Liver (tissue), 9 donors: ENCODE data around the gene AKAP11. TPM values are rescaled to one million over a fixed set of nuclear protein-coding genes. Genes with fewer than 3 reads are reported as not detected.
A peak's percentile ranks its signal among the peaks of the same experiment; 100 is the strongest.

ENCODE experiments used
- DNase-seq: peaks from one replicate; pipeline ENCODE4 v3.0.0-alpha.2; 2017; ENCODE audit warnings: low spot score
- H3K27ac ChIP-seq, 2 donors: one replicate each; pipeline ENCODE4 v1.7.0; 2013; ENCODE audit warnings: inconsistent platforms in 2 of 2, low read length in 2 of 2, control low read depth in 1 of 2, low read depth in 1 of 2, mild to moderate bottlenecking in 1 of 2
- H3K27me3 ChIP-seq, 4 donors: one replicate each; pipeline versions ENCODE4 v1.6.1 to v1.7.0; 2013; ENCODE audit warnings: low read length in 3 of 4, inconsistent platforms in 1 of 4, mild to moderate bottlenecking in 1 of 4, moderate library complexity in 1 of 4; ENCODE audit not compliant: control insufficient read depth in 4 of 4, insufficient read depth in 4 of 4
- H3K36me3 ChIP-seq, 4 donors: one replicate each; pipeline versions ENCODE4 v1.6.1 to v1.7.0; 2013; ENCODE audit warnings: low read length in 3 of 4, mild to moderate bottlenecking in 3 of 4, low read depth in 1 of 4, moderate library complexity in 1 of 4; ENCODE audit not compliant: control insufficient read depth in 4 of 4, insufficient read depth in 3 of 4
- H3K4me1 ChIP-seq, 4 donors: one replicate each; pipeline versions ENCODE4 v1.6.1 to v1.7.0; 2013; ENCODE audit warnings: low read length in 3 of 4, mild to moderate bottlenecking in 3 of 4, moderate library complexity in 1 of 4; ENCODE audit not compliant: control insufficient read depth in 4 of 4, insufficient read depth in 4 of 4
- H3K4me3 ChIP-seq, 3 donors: one replicate each; pipeline versions ENCODE4 v1.6.1 to v1.7.0; 2013; ENCODE audit warnings: low read length in 3 of 3, control low read depth in 1 of 3, low read depth in 1 of 3, mild to moderate bottlenecking in 1 of 3
- H3K9ac ChIP-seq, 2 donors: one replicate each; pipeline ENCODE4 v1.7.0; 2013; ENCODE audit warnings: low read length in 2 of 2, mild to moderate bottlenecking in 2 of 2, moderate library complexity in 2 of 2, control low read depth in 1 of 2, low read depth in 1 of 2
- H3K9me3 ChIP-seq, 4 donors: one replicate each; pipeline versions ENCODE4 v1.6.1 to v1.7.0; 2013; ENCODE audit warnings: low read length in 3 of 4; ENCODE audit not compliant: control insufficient read depth in 4 of 4
- EGR1 ChIP-seq, 2 donors: IDR thresholded peaks; 2 replicates each; pipeline ENCODE4 v1.6.1; 2016 to 2018; ENCODE audit warnings: antibody characterized with exemption in 2 of 2, low read depth in 2 of 2
- FOXA2 ChIP-seq: IDR thresholded peaks from 2 replicates; pipeline ENCODE4 v1.6.1; 2016; ENCODE audit warnings: antibody characterized with exemption
- HNF4A ChIP-seq, 2 donors: conservative IDR thresholded peaks; 2 replicates each; pipeline ENCODE4 v1.6.1; 2016; ENCODE audit warnings: antibody characterized with exemption in 2 of 2, mild to moderate bottlenecking in 2 of 2
- HNF4G ChIP-seq: IDR thresholded peaks from 2 replicates; pipeline ENCODE4 v1.6.1; 2016; ENCODE audit warnings: antibody characterized with exemption
- JUND ChIP-seq, 2 donors: IDR thresholded peaks; 2 replicates each; pipeline ENCODE4 v1.6.1; 2016; ENCODE audit warnings: antibody characterized with exemption in 2 of 2
- NR2F2 ChIP-seq: IDR thresholded peaks from 2 replicates; pipeline ENCODE4 v1.6.1; 2016; ENCODE audit warnings: antibody characterized with exemption
- RAD21 ChIP-seq, 2 donors: IDR thresholded peaks; 2 replicates each; pipeline ENCODE4 v1.6.1; 2016; ENCODE audit warnings: antibody characterized with exemption in 2 of 2, mild to moderate bottlenecking in 2 of 2
- RXRA ChIP-seq, 2 donors: IDR thresholded peaks; 2 replicates each; pipeline ENCODE4 v1.6.1; 2017 to 2018; ENCODE audit warnings: antibody characterized with exemption in 2 of 2, mild to moderate bottlenecking in 1 of 2
- SP1 ChIP-seq: IDR thresholded peaks from 2 replicates; pipeline ENCODE4 v1.6.1; 2018; ENCODE audit warnings: antibody characterized with exemption, mild to moderate bottlenecking
- TAF1 ChIP-seq: conservative IDR thresholded peaks from 2 replicates; pipeline ENCODE4 v1.6.1; 2016; ENCODE audit warnings: antibody characterized with exemption, mild to moderate bottlenecking
- YY1 ChIP-seq: IDR thresholded peaks from 2 replicates; pipeline ENCODE4 v1.6.1; 2016; ENCODE audit warnings: antibody characterized with exemption, mild to moderate bottlenecking
- WGBS: extraction: QIAGEN DNeasy Blood & Tissue Kit; methylation state at CpG from one replicate; pipeline ENCODE4 v1.1.7; 2013; 5-methylcytosine and 5-hydroxymethylcytosine counted together
- polyA plus RNA-seq, 2 donors: library from polyadenylated mRNA; stranded (reverse) in 1 of 2; unstranded in 1 of 2; fragments of 200-250 nt in 1 of 2; fragments of >200 nt in 1 of 2; fragmentation: Nextera tagmentation in 1 of 2; extraction: Ambion mirVana in 1 of 2; gene quantifications; one replicate each; pipeline versions ENCODE4 v1.2.1 to v1.2.3, GENCODE V29; 2013 to 2015
- total RNA-seq, 2 donors: library from RNA; depleted of rRNA; stranded (reverse); fragments of >200 nt; gene quantifications; one replicate each; pipeline ENCODE4 v1.2.3, GENCODE V29; 2014
- TF ChIP-seq, protein P1 (sequence below): IDR thresholded peaks from 2 replicates; pipeline ENCODE4 v1.6.1; 2016; ENCODE audit warnings: antibody characterized with exemption
- TF ChIP-seq, protein P2 (sequence below): IDR thresholded peaks from 2 replicates; pipeline ENCODE4 v1.6.1; 2016; ENCODE audit warnings: antibody characterized with exemption
- TF ChIP-seq, protein P3 (sequence below): fragments of 150-350 bp; IDR thresholded peaks from 2 replicates; pipeline ENCODE4 v1.5.1; 2017; ENCODE audit warnings: improper control_type of control experiment, low read depth, low read length; ENCODE audit not compliant: missing input control
- TF ChIP-seq, protein P4 (sequence below): IDR thresholded peaks from 2 replicates; pipeline ENCODE4 v1.6.1; 2016; ENCODE audit warnings: antibody characterized with exemption, mild to moderate bottlenecking
- donor health status: healthy.
- donor health status: healthy.
- donor health status: healthy.
- donor health status: healthy.
- donor health status: healthy.

AKAP11 gene
- total and polyA plus RNA-seq, 4 donors = 2.5 to 12.0 (median 7.3) TPM

DNA sequence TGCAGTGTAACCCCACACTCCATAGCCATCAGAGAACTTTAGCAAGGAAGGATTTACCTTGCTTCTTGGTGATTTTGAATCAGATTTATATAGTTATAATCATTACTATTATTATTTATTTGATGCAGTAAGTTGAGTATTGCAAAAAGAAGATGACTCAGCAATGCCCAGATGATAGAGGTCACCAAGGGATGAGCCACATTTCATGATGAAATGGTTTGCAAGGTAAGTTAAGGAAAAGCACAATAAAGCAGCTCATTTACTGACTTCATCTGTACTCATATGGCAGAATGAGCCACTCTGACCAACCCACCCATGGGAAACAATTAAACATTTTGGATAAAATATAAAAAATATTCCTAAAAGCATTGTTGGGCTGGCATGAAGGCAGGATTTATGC is 59.1 kb downstream of the AKAP11 start:
- TF ChIP-seq, protein P1, sequence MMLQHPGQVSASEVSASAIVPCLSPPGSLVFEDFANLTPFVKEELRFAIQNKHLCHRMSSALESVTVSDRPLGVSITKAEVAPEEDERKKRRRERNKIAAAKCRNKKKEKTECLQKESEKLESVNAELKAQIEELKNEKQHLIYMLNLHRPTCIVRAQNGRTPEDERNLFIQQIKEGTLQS = no peak
- TF ChIP-seq FOXA2 (no peak), HNF4A (conservative IDR thresholded peaks at IDR 0.05) (no peak), TAF1 (no peak), SP1 (no peak), HNF4G (no peak), JUND (IDR thresholded peaks at IDR 0.05) (no peak), EGR1 (IDR thresholded peaks at IDR 0.05; ENCODE audit: low read depth in 2 of 2) (no peak), RXRA (IDR thresholded peaks at IDR 0.05) (no peak), YY1 (no peak)
- TF ChIP-seq, protein P2, sequence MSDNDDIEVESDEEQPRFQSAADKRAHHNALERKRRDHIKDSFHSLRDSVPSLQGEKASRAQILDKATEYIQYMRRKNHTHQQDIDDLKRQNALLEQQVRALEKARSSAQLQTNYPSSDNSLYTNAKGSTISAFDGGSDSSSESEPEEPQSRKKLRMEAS = no peak
- TF ChIP-seq, protein P3, sequence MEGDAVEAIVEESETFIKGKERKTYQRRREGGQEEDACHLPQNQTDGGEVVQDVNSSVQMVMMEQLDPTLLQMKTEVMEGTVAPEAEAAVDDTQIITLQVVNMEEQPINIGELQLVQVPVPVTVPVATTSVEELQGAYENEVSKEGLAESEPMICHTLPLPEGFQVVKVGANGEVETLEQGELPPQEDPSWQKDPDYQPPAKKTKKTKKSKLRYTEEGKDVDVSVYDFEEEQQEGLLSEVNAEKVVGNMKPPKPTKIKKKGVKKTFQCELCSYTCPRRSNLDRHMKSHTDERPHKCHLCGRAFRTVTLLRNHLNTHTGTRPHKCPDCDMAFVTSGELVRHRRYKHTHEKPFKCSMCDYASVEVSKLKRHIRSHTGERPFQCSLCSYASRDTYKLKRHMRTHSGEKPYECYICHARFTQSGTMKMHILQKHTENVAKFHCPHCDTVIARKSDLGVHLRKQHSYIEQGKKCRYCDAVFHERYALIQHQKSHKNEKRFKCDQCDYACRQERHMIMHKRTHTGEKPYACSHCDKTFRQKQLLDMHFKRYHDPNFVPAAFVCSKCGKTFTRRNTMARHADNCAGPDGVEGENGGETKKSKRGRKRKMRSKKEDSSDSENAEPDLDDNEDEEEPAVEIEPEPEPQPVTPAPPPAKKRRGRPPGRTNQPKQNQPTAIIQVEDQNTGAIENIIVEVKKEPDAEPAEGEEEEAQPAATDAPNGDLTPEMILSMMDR = no peak
- H3K9me3 ChIP-seq = no peaks in the 10 kb centered on the region
- no peaks in the 10 kb centered on the region for H3K36me3 ChIP-seq
- no peak overlapping the region for H3K27ac ChIP-seq
- no peak for DNase-seq
- H3K9ac ChIP-seq = no peak overlapping the region
- H3K4me1 ChIP-seq = no peaks in the 10 kb centered on the region
- H3K27me3 ChIP-seq = no peaks in the 10 kb centered on the region
- no peak overlapping the region for H3K4me3 ChIP-seq

DNA sequence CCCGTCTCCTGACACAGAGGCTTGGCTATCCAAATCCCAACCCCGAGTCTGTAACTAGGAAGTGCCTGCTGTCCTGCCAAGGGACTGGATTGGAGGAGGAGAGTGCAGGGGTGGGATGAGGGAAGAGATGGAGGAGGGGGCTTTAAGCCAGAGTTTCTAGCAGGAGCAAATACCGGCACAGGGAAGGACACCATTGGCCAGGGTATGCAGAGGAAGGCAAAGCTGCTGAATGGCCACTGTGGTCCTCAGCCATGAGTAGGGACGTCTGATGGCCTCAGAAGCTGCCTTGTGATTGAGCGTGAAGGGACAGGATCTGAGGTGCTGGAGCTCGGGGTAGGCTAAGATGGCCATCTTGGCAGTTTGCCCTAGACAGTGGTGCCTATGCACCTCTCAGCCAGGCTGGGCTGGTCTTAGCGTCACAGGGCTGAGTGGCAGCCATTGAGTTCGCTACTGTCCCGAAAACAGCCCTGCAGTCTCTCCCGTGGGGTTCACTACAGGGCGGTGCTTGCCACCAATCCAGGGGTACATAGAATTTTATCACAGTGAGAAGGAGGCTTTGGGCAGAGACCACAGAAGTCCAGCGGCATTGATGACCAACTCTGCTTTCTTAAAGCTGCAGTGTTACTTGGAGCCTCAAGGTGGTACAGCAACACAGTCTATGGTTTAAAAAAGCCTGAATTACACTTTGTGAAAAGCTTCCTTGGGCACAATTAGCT is 61.8 kb downstream of the AKAP11 start:
- Histone ChIP-seq H3K4me3 (no peak overlapping the region), H3K27me3 (no peaks in the 10 kb centered on the region), H3K36me3 (no peaks in the 10 kb centered on the region), H3K9me3 (no peaks in the 10 kb centered on the region), H3K4me1 (no peaks in the 10 kb centered on the region), H3K9ac (no peak overlapping the region), H3K27ac (no peak overlapping the region)
- 72% methylated on average over 12 of the region's 12 CpGs for WGBS
- DNase-seq = no peak
- TF ChIP-seq HNF4A (conservative IDR thresholded peaks at IDR 0.05) = no peak
- TF ChIP-seq, protein P4, sequence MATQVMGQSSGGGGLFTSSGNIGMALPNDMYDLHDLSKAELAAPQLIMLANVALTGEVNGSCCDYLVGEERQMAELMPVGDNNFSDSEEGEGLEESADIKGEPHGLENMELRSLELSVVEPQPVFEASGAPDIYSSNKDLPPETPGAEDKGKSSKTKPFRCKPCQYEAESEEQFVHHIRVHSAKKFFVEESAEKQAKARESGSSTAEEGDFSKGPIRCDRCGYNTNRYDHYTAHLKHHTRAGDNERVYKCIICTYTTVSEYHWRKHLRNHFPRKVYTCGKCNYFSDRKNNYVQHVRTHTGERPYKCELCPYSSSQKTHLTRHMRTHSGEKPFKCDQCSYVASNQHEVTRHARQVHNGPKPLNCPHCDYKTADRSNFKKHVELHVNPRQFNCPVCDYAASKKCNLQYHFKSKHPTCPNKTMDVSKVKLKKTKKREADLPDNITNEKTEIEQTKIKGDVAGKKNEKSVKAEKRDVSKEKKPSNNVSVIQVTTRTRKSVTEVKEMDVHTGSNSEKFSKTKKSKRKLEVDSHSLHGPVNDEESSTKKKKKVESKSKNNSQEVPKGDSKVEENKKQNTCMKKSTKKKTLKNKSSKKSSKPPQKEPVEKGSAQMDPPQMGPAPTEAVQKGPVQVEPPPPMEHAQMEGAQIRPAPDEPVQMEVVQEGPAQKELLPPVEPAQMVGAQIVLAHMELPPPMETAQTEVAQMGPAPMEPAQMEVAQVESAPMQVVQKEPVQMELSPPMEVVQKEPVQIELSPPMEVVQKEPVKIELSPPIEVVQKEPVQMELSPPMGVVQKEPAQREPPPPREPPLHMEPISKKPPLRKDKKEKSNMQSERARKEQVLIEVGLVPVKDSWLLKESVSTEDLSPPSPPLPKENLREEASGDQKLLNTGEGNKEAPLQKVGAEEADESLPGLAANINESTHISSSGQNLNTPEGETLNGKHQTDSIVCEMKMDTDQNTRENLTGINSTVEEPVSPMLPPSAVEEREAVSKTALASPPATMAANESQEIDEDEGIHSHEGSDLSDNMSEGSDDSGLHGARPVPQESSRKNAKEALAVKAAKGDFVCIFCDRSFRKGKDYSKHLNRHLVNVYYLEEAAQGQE = no peak
- TF ChIP-seq RAD21 (IDR thresholded peaks at IDR 0.05) = peak; percentile 78 to 81
- TF ChIP-seq EGR1 (IDR thresholded peaks at IDR 0.05; ENCODE audit: low read depth in 2 of 2) = no peak
- TF ChIP-seq, protein P2 = no peak
- TF ChIP-seq NR2F2 = no peak
- TF ChIP-seq YY1 = no peak
- TF ChIP-seq FOXA2 = no peak
- TF ChIP-seq, protein P1 = no peak
- no peak for TF ChIP-seq HNF4G
- no peak for TF ChIP-seq JUND (IDR thresholded peaks at IDR 0.05)
- TF ChIP-seq, protein P3 = peak; percentile 45
